HEK293 (cell line): ENCODE results near the gene PCK1.

Source experiments
- CTCF ChIA-PET: fragments of 350-600 bp; formaldehyde crosslinking; extraction: SDS; loops from one replicate; lab custom pipeline; 2021; ENCODE audit warnings: antibody characterized with exemption; lab: Yijun Ruan, JAX
- POLR2A ChIA-PET: fragments of 300-600 bp; formaldehyde crosslinking; extraction: SDS; loops from one replicate; lab custom pipeline; 2020; ENCODE audit warnings: antibody characterized with exemption, inconsistent platforms; lab: Yijun Ruan, JAX
- H3K27ac ChIP-seq: fragments of 200-500 bp; sonication (Bioruptor generic); 2 replicates; pipeline ENCODE4 v1.5.1; 2014; ENCODE audit warnings: low read depth, low read length, control low read depth, inconsistent platforms; ENCODE audit errors: extremely low read depth
- H3K36me3 ChIP-seq, 2 experiments: fragments of 200-500 bp in 1 of 2; sonication (Bioruptor generic) in 1 of 2; 1 replicate in 1 of 2; 2 replicates in 1 of 2; pipeline ENCODE4 v1.5.1; 2014 to 2017; ENCODE audit warnings: inconsistent platforms in 2 of 2, low read length in 2 of 2; ENCODE audit not compliant: control insufficient read depth in 2 of 2, insufficient read depth in 1 of 2
- H3K4me1 ChIP-seq: fragments of 200-500 bp; sonication (Bioruptor generic); 2 replicates; pipeline ENCODE4 v1.5.1; 2014; ENCODE audit warnings: mild to moderate bottlenecking, low read length, inconsistent platforms; ENCODE audit not compliant: control insufficient read depth, insufficient read depth
- H3K4me3 ChIP-seq: 2 replicates; pipeline ENCODE4 v1.5.1; 2011; ENCODE audit warnings: low read depth, mild to moderate bottlenecking, control low read depth, low read length, moderate library complexity
- H3K9me3 ChIP-seq: fragments of 200-500 bp; sonication (Bioruptor generic); 2 replicates; pipeline ENCODE4 v1.5.1; 2014; ENCODE audit warnings: low read depth, low read length, inconsistent platforms; ENCODE audit not compliant: control insufficient read depth, insufficient read depth
- EGR2 ChIP-seq: fragments of 450-650 bp; formaldehyde crosslinking; IDR thresholded peaks from 2 replicates; pipeline ENCODE4 v1.5.1; 2016; ENCODE audit warnings: low read depth, missing biosample characterization, missing genetic modification characterization
- ZBTB8A ChIP-seq: fragments of 450-650 bp; formaldehyde crosslinking; IDR thresholded peaks from 2 replicates; pipeline ENCODE4 v1.5.1; 2016; ENCODE audit warnings: missing biosample characterization, missing genetic modification characterization
- ZFP69B ChIP-seq: fragments of 450-650 bp; formaldehyde crosslinking; IDR thresholded peaks from 2 replicates; pipeline ENCODE4 v1.5.1; 2016; ENCODE audit warnings: missing biosample characterization, missing genetic modification characterization
- ZNF16 ChIP-seq: fragments of 450-650 bp; formaldehyde crosslinking; IDR thresholded peaks from 2 replicates; pipeline ENCODE4 v1.5.1; 2016; ENCODE audit warnings: low read depth, missing biosample characterization, missing genetic modification characterization
- ZNF24 ChIP-seq: fragments of 450-650 bp; formaldehyde crosslinking; IDR thresholded peaks from 2 replicates; pipeline ENCODE4 v1.5.1; 2016; ENCODE audit warnings: missing biosample characterization, missing genetic modification characterization
- ZNF335 ChIP-seq: fragments of 450-650 bp; formaldehyde crosslinking; conservative IDR thresholded peaks from 2 replicates; pipeline ENCODE4 v1.5.1; 2016; ENCODE audit warnings: missing biosample characterization, missing genetic modification characterization
- ZNF394 ChIP-seq: fragments of 450-650 bp; formaldehyde crosslinking; IDR thresholded peaks from 2 replicates; pipeline ENCODE4 v1.5.1; 2016; ENCODE audit warnings: missing biosample characterization, missing genetic modification characterization, mild to moderate bottlenecking, moderate library complexity, borderline replicate concordance
- ZNF416 ChIP-seq: fragments of 450-650 bp; formaldehyde crosslinking; IDR thresholded peaks from 2 replicates; pipeline ENCODE4 v1.5.1; 2016; ENCODE audit warnings: missing biosample characterization, missing genetic modification characterization
- ZNF473 ChIP-seq: fragments of 450-650 bp; formaldehyde crosslinking; IDR thresholded peaks from 2 replicates; pipeline ENCODE4 v1.5.1; 2017; ENCODE audit warnings: missing biosample characterization, missing genetic modification characterization
- ZNF548 ChIP-seq: fragments of 450-650 bp; formaldehyde crosslinking; IDR thresholded peaks from 2 replicates; pipeline ENCODE4 v1.5.1; 2016; ENCODE audit warnings: missing biosample characterization, missing genetic modification characterization
- ZNF629 ChIP-seq: fragments of 450-650 bp; formaldehyde crosslinking; IDR thresholded peaks from 2 replicates; pipeline ENCODE4 v1.5.1; 2017; ENCODE audit warnings: missing biosample characterization, missing genetic modification characterization
- TF ChIP-seq, protein P1 (sequence below): fragments of 450-650 bp; formaldehyde crosslinking; IDR thresholded peaks from 2 replicates; pipeline ENCODE4 v1.5.1; 2016; ENCODE audit warnings: missing biosample characterization, missing genetic modification characterization
- TF ChIP-seq, protein P2 (sequence below): fragments of 450-650 bp; formaldehyde crosslinking; IDR thresholded peaks from 2 replicates; pipeline ENCODE4 v1.5.1; 2017; ENCODE audit warnings: missing biosample characterization, mild to moderate bottlenecking, missing genetic modification characterization, moderate library complexity
- TF ChIP-seq, protein P3 (sequence below): fragments of 450-650 bp; formaldehyde crosslinking; IDR thresholded peaks from 2 replicates; pipeline ENCODE4 v1.5.0; 2017; ENCODE audit warnings: missing biosample characterization, missing genetic modification characterization, borderline replicate concordance
- TF ChIP-seq, protein P4 (sequence below): fragments of 450-650 bp; formaldehyde crosslinking; conservative IDR thresholded peaks from 2 replicates; pipeline ENCODE4 v1.5.1; 2016; ENCODE audit warnings: low read depth, missing biosample characterization, missing genetic modification characterization
- TF ChIP-seq, protein P5 (sequence below): fragments of 450-650 bp; formaldehyde crosslinking; IDR thresholded peaks from 2 replicates; pipeline ENCODE4 v1.5.1; 2016; ENCODE audit warnings: missing biosample characterization, missing genetic modification characterization
- TF ChIP-seq, protein P6 (sequence below): sonication (generic); formaldehyde crosslinking; IDR thresholded peaks from 2 replicates; pipeline ENCODE4 v1.8.1; 2022; ENCODE audit warnings: mild to moderate bottlenecking, moderate library complexity, missing genetic modification reagents
- TF ChIP-seq, protein P7 (sequence below): fragments of 450-650 bp; formaldehyde crosslinking; IDR thresholded peaks from 2 replicates; pipeline ENCODE4 v1.5.1; 2016; ENCODE audit warnings: missing biosample characterization, missing genetic modification characterization
- TF ChIP-seq, protein P8 (sequence below): fragments of 450-650 bp; formaldehyde crosslinking; IDR thresholded peaks from 2 replicates; pipeline ENCODE4 v1.5.1; 2016; ENCODE audit warnings: missing biosample characterization, missing genetic modification characterization

The PCK1 gene

DNA sequence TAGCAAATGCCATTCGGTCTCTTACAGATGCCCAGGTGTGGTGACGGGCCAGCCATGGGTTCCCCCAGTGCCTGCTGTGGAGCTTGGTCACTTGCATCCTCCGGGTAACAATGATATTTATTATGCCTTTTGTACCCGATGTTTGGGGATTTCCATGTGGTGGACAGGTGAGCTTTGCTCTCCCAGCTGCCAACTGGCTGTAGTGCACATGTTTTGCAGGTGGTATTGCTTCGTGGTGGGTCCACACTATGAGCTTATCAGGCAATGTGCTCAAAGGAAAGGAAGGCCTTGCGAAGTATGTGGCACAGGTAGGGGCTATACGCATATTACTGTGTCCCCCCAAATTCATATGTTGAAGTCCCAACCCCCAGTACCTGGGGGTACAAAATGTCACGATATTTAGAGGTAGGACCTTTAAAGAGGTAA is 31.7 kb upstream of the PCK1 start:
- no peaks in the 10 kb centered on the region for H3K36me3 ChIP-seq
- ChIA-PET POLR2A (no interaction called here), CTCF (interaction anchor here (0.7 to 1.2 kb wide), 3 partner anchors 9 to 28 kb away, joined by 3 to 4 read pairs (median 3); no protein-coding TSS in a partner anchor)
- H3K27ac ChIP-seq: no peak overlapping the region
- TF ChIP-seq, protein P1, sequence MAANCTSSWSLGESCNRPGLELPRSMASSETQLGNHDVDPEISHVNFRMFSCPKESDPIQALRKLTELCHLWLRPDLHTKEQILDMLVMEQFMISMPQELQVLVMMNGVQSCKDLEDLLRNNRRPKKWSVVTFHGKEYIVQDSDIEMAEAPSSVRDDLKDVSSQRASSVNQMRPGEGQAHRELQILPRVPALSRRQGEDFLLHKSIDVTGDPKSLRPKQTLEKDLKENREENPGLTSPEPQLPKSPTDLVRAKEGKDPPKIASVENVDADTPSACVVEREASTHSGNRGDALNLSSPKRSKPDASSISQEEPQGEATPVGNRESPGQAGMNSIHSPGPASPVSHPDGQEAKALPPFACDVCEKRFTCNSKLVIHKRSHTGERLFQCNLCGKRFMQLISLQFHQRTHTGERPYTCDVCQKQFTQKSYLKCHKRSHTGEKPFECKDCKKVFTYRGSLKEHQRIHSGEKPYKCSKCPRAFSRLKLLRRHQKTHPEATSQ (tag by site-specific recombination): no peak
- TF ChIP-seq, protein P2, sequence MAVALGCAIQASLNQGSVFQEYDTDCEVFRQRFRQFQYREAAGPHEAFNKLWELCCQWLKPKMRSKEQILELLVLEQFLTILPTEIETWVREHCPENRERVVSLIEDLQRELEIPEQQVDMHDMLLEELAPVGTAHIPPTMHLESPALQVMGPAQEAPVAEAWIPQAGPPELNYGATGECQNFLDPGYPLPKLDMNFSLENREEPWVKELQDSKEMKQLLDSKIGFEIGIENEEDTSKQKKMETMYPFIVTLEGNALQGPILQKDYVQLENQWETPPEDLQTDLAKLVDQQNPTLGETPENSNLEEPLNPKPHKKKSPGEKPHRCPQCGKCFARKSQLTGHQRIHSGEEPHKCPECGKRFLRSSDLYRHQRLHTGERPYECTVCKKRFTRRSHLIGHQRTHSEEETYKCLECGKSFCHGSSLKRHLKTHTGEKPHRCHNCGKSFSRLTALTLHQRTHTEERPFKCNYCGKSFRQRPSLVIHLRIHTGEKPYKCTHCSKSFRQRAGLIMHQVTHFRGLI (tag by site-specific recombination): no peak
- TF ChIP-seq ZBTB8A (no peak), ZNF16 (tag by site-specific recombination) (no peak)
- TF ChIP-seq, protein P3, sequence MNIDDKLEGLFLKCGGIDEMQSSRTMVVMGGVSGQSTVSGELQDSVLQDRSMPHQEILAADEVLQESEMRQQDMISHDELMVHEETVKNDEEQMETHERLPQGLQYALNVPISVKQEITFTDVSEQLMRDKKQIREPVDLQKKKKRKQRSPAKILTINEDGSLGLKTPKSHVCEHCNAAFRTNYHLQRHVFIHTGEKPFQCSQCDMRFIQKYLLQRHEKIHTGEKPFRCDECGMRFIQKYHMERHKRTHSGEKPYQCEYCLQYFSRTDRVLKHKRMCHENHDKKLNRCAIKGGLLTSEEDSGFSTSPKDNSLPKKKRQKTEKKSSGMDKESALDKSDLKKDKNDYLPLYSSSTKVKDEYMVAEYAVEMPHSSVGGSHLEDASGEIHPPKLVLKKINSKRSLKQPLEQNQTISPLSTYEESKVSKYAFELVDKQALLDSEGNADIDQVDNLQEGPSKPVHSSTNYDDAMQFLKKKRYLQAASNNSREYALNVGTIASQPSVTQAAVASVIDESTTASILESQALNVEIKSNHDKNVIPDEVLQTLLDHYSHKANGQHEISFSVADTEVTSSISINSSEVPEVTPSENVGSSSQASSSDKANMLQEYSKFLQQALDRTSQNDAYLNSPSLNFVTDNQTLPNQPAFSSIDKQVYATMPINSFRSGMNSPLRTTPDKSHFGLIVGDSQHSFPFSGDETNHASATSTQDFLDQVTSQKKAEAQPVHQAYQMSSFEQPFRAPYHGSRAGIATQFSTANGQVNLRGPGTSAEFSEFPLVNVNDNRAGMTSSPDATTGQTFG (tag by site-specific recombination): no peak
- TF ChIP-seq, protein P4, sequence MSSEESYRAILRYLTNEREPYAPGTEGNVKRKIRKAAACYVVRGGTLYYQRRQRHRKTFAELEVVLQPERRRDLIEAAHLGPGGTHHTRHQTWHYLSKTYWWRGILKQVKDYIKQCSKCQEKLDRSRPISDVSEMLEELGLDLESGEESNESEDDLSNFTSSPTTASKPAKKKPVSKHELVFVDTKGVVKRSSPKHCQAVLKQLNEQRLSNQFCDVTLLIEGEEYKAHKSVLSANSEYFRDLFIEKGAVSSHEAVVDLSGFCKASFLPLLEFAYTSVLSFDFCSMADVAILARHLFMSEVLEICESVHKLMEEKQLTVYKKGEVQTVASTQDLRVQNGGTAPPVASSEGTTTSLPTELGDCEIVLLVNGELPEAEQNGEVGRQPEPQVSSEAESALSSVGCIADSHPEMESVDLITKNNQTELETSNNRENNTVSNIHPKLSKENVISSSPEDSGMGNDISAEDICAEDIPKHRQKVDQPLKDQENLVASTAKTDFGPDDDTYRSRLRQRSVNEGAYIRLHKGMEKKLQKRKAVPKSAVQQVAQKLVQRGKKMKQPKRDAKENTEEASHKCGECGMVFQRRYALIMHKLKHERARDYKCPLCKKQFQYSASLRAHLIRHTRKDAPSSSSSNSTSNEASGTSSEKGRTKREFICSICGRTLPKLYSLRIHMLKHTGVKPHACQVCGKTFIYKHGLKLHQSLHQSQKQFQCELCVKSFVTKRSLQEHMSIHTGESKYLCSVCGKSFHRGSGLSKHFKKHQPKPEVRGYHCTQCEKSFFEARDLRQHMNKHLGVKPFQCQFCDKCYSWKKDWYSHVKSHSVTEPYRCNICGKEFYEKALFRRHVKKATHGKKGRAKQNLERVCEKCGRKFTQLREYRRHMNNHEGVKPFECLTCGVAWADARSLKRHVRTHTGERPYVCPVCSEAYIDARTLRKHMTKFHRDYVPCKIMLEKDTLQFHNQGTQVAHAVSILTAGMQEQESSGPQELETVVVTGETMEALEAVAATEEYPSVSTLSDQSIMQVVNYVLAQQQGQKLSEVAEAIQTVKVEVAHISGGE (tag by site-specific recombination): no peak
- no peak overlapping the region for H3K4me3 ChIP-seq
- H3K4me1 ChIP-seq: no peaks in the 10 kb centered on the region
- no peaks in the 10 kb centered on the region for H3K9me3 ChIP-seq

DNA sequence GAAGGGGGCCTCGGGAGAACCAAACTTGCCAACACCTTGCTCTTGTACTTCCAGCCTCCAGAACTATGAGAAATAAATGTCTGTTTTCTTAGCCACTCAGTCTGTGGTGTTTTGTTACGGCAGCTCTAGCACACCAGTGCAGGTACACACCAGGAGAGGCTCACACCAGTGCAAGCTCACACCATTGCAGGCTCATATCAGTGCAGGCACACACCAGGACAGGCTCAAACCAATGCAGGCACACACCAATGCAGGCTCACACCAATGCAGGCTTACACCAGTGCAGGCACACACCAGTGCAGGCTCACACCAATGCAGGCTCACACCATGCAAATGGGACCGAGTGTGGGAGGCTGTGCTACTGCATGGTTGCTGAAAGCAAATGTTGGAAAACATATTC is 31.1 kb upstream of the PCK1 start:
- ChIA-PET POLR2A (no interaction called here), CTCF (interaction anchor here (1.0 to 1.2 kb wide), 3 partner anchors 8 to 680 kb away, joined by 3 to 4 read pairs (median 3); no protein-coding TSS in a partner anchor)
- no peaks in the 10 kb centered on the region for H3K9me3 ChIP-seq
- no peaks in the 10 kb centered on the region for H3K36me3 ChIP-seq
- H3K4me1 ChIP-seq: no peaks in the 10 kb centered on the region
- no peak overlapping the region for H3K27ac ChIP-seq
- H3K4me3 ChIP-seq: no peak overlapping the region
- TF ChIP-seq, protein P5, sequence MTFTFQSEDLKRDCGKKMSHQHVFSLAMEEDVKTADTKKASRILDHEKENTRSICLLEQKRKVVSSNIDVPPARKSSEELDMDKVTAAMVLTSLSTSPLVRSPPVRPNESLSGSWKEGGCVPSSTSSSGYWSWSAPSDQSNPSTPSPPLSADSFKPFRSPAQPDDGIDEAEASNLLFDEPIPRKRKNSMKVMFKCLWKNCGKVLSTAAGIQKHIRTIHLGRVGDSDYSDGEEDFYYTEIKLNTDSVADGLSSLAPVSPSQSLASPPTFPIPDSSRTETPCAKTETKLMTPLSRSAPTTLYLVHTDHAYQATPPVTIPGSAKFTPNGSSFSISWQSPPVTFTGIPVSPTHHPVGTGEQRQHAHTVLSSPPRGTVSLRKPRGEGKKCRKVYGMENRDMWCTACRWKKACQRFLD (tag by site-specific recombination): no peak
- TF ChIP-seq ZFP69B (tag by site-specific recombination) (no peak), ZNF629 (tag by site-specific recombination) (no peak), ZNF335 (tag by site-specific recombination) (peak; percentile 44; the same call in 1 of the 2 replicates), ZNF548 (tag by site-specific recombination) (peak; percentile 51; the same call in 1 of the 2 replicates), EGR2 (tag by site-specific recombination) (no peak), ZNF394 (tag by site-specific recombination) (no peak), ZNF416 (tag by site-specific recombination) (no peak), ZNF473 (no peak), ZNF24 (no peak)
- TF ChIP-seq, protein P6, sequence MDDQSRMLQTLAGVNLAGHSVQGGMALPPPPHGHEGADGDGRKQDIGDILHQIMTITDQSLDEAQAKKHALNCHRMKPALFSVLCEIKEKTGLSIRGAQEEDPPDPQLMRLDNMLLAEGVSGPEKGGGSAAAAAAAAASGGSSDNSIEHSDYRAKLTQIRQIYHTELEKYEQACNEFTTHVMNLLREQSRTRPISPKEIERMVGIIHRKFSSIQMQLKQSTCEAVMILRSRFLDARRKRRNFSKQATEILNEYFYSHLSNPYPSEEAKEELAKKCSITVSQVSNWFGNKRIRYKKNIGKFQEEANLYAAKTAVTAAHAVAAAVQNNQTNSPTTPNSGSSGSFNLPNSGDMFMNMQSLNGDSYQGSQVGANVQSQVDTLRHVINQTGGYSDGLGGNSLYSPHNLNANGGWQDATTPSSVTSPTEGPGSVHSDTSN: no peak
- TF ChIP-seq, protein P7, sequence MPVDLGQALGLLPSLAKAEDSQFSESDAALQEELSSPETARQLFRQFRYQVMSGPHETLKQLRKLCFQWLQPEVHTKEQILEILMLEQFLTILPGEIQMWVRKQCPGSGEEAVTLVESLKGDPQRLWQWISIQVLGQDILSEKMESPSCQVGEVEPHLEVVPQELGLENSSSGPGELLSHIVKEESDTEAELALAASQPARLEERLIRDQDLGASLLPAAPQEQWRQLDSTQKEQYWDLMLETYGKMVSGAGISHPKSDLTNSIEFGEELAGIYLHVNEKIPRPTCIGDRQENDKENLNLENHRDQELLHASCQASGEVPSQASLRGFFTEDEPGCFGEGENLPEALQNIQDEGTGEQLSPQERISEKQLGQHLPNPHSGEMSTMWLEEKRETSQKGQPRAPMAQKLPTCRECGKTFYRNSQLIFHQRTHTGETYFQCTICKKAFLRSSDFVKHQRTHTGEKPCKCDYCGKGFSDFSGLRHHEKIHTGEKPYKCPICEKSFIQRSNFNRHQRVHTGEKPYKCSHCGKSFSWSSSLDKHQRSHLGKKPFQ: peak; percentile 100
- TF ChIP-seq, protein P8, sequence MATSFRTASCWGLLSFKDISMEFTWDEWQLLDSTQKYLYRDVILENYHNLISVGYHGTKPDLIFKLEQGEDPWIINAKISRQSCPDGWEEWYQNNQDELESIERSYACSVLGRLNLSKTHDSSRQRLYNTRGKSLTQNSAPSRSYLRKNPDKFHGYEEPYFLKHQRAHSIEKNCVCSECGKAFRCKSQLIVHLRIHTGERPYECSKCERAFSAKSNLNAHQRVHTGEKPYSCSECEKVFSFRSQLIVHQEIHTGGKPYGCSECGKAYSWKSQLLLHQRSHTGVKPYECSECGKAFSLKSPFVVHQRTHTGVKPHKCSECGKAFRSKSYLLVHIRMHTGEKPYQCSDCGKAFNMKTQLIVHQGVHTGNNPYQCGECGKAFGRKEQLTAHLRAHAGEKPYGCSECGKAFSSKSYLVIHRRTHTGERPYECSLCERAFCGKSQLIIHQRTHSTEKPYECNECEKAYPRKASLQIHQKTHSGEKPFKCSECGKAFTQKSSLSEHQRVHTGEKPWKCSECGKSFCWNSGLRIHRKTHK: no peak
